NCI-H748 (cell line): ENCODE measurements around the gene ZNF516.

Source experiments
- DNase-seq: peaks from one replicate; lab custom pipeline; 2025; ENCODE audit not compliant: unreplicated experiment; lab: John Stamatoyannopoulos, UW

The ZNF516 gene

DNA sequence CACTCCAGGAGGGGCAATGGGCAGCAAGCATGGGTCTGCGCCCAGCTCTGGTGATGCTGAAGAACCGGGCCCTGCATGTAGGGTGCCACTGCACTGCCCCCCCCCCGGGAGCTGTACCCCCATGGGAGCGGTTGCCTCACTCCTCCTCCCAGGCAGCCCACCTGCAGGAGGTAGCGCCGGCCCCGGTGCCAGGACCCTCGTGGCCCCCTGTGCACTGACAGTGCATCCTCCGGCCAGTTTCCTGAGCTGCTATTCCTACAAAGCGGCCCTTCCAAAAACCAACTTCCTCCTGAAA is 109.4 kb downstream of the ZNF516 start:
- DNase-seq, result no peak

DNA sequence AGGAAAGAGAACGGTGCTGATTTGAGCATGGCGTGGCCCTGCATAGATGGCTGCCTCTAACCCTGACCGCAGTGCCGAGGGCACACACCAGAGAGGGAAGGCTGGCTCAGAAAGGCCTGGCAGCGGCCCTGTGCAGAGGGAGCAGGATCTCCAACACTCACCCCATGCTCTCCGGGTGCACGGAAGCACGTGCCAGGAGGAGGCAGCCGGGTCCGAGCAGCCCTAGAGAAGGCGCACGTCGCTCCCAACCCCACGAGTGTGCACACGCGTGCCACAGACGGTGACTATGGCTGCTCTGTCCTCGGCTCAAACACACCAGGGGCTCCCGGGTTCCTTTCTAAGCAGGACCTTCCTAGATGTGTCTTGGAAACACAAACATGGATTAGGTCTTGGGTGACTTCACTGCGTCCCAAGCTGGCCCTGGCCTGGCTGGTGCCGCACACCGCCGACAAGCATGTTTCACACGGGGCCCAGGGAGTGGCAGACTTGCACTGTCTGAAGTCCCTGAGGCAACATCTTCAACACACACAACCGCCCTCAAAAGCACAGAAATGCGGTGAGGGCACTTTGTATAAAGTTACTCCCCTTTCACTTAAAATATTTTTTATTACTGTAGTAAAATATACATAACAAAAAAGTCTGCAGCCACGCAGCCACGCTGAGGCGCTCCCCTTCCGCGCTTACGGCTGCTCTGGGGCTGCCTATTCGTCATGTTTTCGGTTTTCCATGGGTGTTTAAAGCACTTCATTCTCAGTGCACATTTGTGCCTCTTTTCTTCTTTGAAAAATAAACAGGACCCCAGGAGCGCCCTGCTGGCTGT is 110.0 kb downstream of the ZNF516 start:
- no peak for DNase-seq

DNA sequence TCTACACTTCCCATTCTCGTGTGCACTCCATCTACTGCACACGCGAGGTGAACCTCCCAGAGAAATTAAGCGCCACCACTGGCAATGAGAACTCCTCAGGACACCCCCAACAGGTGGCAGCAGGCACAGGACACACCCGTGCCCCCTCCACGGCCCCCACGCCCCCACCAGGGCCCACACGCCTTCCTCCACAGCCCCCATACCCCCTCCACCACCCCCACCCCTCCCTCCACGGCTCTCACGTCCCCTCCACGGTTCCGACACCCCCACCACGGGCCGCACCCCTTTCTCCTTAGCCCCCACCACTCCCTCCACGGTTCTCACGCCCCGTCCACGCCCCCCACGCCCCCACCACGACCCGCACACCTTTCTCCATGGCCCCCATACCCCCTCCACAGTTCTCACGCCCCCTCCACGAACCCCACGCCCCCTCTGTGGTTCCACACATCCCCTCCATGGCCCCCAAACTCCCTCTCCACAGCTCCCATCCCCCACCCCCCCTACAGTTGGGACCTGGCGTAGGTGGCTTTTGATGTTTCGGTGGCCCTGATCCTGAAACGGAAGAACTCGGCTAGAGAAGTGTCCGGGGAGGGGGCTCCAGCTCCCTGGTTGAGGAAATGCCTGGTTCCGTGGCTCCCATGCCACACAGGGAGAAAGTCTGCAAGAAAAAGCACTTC is 110.8 kb downstream of the ZNF516 start:
- no peak for DNase-seq

DNA sequence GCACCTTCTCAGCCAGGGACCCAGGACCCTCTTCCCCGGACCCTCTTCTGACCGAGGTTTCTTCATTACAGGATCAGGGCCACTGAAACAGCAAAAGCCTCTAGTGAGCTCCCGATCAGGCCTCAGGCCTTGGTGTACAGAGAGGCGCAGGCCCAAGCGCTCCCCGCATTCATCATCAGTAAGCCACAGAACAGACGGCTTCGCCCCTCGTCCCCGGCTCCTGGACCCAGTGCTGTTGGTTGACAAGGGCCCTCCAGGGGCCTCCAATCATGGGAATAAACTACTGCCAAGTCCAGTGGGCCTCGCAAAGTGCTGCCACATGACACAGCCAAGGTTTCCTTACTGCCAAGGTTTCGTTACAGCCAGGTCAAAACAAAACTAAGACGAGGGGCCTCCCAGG is 111.4 kb downstream of the ZNF516 start:
- no peak for DNase-seq

DNA sequence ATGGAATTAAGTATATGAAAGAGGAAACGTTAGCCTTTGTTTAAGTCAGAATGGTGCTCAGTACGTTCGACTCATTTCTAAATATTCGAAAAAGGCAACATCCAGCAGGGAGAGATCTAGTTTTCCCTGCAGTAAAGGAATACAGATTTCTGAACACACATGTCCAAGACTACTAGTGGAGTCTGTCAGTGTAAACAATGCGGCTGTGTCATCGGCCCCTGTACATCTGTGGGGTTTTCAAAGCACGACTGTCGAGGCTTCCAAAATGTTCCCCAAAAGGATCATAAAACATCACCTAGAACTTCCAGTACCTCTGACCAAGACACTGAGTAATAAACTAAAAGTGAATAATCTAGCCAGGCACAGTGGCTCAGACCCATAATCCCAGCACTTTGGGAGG is 112.8 kb downstream of the ZNF516 start:
- DNase-seq, result no peak

DNA sequence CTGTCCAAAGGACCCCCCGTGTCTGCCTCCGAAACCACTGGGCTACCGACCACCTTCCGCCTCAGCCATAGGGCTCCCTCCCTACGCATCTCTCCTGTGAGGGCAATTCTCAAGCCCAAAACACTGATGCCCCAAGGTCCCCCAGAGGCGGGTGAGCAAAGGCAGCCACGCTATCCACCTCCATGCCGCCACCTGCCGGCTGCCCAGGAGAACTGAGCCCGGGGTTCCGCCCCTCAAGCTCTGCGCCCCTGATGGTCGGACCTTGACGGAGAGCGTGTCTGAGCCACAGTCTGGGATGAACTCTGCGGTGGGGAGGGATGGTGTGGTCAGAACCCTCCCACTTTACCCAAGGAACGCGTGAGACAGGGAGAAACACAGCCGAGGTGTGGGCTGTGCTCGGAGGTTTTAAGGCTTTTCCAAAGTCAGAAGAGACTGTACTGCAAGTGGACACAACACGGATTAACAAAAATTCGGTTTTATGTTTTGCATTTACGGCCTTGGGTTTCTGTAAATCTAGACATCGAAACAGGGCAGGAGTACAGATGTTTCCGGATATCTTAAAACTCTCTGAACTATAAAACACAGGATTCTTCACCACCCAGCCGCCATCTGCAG is 114.1 kb downstream of the ZNF516 start:
- no peak for DNase-seq

DNA sequence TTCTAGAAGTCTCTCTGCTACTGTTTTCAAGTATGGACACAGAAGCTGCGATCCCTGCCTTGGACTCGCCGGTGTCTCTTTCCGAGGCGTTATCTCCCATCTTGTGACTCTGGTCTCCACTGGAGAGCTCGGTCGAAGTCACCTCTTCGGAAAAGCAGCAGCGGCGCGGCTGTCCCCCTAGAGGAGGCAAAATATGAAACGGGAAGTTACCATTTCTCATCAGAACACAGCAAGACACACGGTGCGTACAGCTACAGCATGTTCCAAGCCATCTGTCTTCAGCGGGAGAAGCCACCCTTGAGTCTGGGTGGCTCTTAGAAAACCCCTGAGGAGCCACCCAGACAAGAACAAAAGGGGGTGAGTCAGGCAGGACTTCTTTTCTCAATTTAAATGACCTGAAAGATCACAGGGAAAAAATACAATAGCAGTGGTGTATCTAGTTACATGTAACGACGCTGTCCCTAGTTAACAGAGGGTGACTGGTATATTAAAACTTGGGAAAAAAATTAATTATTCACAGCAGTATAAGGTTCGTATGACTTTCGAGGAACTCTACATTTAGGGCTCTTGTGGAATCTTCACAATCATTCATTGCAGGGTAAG is 114.8 kb downstream of the ZNF516 start:
- DNase-seq, result no peak

DNA sequence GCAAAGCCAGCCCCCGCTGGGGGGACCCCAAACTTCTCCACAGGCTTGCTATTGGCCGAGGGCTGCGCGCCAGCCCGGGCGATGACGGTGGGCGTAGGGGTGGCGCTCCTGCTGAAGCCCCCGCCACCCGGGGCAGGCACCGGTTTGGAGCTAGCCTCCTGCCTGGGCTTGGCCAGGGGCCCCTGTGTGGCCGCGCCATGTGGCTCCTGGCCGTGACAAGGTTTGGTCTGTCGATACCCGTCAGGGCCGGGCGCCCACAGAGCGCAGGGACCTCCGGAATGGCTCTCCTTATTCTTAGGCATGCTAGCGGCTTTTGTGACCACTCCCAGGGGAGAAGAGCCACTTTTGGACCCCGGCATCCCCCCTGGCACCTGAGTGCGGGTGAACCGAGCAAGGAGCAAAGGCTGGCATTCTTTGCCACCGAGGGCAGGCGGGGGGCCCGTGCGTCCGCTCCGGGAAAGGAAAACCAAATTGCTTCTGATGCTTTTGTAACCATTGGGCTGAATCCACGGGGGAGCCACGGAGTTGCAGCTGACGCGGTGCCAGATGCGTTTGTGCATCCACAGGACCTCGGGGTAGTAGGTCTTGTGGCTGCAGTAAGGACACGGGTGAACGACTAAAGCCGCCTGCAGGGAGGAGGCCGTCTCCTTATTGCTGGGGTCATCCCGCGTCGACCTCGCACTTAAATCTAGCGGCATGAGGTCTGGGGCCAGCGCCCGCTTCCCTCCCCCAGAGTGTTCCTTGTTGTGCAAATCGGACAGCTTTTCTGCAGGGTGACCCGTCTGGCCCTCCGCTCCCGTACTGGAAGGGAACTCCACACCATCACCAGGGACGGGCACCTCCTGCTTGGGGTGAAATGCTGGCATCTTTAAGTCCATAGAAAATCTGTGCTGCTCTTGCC is 115.6 kb downstream of the ZNF516 start:
- DNase-seq, result no peak

DNA sequence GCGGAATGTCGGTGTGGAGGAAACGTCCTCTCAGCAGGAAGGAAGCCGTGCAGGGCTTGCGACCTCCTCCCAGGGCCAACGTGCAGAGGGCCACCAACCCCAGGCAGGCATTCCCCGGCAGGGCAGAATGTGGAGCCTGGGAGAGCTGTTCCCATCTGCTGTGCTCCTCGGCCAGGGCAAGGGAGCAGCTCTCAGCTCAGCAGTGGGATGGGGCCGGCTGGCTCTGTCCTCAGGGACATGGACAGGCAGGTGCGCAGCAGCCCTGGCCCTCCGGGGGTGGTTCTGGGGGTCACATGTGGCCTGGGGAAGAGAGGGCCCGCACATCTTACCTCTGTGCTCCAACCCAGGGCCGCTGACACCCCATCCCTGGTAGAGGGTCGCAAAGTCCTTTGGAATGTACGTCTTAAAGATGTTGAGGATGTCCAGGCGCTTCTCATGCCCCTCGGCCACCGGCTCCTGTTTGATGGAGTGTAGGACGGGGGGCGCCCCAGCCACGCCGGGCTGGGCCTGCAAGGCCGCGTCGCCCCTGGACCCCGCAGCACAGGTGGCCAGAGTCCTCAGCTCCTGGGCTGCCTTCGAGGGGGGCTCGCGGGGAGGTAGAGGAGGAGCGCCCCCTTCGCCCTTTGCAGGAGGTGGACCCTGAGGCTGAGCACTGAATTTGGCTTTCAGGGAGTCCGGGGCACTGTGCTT is 116.4 kb downstream of the ZNF516 start:
- DNase-seq, result no peak

DNA sequence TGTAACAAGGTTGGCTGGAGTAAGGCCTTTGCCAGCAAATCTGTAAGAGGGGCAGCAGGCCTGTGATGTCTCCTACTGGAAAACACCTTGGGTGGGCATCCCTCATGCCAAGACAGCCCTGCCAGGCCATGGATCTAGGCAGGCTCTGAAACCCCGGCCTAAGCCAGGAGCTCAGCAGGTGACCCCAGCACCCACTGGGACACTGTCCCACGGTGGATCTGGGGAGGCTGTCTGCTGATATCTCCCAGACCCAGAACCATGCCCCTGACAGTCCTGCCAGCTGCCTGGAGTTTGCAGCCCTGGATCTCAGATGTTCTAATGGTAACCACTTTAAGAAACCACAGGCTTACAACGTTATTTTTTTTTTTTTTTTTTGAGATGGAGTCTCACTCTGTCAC is 117.7 kb downstream of the ZNF516 start:
- DNase-seq, result no peak

DNA sequence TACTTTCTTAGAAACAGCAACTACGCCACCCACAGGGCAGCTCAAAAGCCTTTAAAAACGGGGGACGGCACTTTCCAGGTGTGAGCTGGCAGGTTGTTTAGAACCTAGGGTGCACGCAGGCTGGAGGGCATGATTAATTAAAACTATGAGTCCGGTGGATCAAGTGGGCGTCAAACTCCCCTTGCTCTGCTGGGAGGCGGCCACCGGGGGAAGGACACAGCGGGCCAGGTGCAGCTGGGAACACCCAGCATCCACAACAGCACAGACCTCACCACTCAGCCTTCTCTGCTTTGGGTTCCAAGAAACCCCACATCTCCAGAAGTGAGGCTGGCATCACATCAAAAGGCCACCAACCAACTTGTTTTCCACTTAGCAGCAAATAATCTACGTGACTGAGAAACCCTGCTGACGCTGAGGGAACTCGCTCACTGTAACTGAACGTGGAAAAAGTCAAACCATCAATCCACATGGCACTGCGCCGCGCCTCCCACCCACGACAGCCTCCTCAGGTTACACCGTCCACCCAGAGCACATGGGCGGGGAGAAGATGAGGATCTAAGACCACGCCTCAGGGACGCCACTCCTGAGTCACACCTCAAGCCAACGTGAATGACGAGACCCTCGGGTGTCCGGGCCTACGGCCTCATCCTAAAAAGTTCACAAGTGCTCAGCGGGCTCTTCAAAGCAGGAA is 118.2 kb downstream of the ZNF516 start:
- no peak for DNase-seq

DNA sequence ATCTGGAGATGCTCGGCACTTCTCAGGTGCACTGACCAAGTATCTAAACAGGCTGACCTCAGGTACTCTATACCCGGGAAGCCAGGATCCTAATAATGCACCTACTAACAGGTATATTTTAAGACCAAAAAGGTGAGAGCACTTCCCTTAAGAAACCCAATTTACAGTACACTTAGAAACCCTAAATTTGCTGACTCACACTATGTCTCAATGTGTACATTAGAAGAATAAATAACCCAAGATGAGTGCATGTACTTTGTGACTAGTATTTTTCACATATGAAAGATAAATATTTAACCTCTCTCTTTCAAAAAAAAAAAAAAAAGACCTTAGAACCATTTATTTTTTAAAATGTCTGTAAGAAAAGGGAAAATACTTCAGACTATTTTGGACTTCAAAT is 118.8 kb downstream of the ZNF516 start:
- no peak for DNase-seq

DNA sequence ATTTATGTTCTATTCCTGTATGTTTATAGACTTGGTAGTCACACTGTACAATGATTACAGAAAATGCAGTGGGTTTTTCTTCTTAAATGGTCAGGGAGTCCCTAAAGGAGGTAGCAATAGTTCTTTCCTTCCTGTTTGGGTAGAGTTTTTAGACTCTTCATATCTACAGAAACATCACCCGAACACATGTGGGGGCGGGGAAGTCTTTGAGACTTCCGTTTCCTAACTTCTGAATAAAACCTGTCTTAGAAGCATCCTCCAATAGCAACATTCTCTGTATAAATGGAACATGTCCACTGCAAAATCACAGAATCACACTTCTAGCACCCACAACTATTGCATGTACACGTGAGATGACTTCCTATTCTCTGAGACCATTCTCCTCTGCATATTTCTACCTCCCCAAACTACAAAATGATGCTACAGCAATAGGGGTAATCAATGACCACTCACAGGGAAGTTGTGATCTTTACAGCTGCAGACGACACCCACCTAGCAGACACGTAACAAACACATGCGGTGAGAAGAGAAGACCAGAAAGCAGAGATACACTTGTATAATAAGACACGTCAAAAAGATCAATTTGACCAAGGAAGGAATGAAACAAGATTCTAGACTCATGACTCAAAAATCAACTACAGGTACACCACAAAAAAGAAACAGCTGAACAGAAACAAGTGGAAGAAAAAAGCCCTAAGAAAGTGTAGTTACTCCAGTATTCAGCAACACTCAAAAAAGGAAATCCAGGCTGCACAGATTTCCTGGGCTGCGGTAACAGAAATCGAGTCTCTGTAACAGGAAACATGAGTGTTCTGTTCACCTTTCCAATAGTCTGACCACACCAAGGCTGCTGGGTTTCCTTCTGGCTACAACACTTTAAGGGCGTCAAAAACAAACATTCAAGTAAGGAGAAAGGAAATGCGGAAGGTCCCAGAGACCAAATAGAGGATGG is 120.4 kb downstream of the ZNF516 start:
- DNase-seq, result no peak

DNA sequence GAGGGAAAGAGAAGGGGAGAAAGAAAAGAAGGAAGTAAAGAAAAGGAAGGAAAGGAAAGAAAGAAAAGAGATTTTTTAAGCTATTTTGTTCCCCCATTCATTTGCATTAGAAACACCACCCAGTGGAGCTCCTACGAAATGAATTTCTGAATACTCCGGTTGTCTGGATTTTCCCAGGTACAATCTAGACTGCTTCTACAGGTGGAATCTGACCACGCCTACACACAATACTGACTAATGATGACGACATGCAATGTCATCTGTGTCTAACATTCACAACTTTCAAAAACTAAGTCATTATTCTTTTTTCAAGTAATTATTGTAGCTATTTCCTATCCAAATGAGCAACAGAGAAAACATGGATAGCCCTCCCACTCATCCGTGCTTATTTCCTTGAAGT is 121.7 kb downstream of the ZNF516 start:
- no peak for DNase-seq

DNA sequence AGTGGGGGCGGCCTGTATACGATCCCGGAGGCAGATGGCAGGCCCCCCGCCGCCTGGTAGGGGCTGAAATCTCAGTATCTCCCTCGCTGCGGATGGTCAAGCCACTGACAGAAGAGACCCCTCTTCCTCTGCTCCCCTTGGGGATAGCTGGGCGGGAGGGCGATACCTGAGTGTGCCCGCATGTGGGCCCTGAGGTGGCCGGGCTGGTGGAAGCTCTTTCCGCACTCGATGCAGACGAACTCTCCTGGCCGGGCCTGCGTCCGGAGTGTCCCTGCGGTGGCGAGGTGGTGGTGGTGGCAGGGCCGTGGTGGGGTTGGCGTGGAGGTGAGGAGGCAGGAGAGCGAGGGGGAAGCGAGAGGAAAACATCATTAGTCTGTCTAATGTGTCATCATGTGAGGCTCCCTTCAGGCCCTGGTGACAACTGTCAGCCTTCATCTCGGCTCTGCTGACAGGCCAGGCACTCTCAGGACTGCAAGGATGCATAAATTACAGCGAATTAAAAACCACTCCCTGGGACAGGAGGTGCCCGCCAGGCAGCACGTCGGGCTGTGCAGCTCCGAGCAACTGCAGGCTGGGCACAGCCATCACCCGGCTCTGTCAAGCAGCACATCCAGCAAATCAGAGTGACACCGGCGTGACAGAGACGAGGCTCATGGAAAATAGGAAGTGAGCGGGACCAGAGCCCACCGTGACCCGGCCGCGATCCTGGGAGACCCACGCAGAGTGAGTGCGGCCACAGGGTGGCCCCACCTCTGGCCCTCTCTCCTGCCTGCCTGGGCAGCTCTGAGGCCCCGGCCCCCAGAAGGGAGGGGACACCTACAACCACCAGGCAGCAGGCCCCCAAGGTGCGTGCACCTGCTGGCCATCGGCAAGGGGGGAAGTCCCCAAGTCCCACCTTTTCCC is 123.5 kb downstream of the ZNF516 start:
- no peak for DNase-seq

DNA sequence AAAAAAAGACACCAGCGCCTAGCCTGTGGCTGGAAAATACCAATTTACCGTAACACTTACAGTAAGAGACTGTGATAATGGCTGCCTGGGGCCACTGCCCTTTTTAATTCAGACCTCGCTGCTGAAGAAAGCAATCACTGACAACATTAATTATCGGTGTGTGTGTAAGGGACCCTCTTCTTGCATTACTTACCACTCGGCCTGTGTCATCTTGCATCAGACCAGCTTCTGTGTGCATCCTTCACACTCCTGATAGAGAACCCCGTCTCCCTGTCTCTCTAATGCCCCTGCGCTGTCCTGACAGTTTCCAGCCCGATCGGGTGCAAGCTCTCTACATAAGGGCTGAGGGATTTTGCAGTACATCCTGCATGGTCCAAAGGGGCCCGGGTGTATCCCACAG is 124.4 kb downstream of the ZNF516 start:
- DNase-seq, result no peak

DNA sequence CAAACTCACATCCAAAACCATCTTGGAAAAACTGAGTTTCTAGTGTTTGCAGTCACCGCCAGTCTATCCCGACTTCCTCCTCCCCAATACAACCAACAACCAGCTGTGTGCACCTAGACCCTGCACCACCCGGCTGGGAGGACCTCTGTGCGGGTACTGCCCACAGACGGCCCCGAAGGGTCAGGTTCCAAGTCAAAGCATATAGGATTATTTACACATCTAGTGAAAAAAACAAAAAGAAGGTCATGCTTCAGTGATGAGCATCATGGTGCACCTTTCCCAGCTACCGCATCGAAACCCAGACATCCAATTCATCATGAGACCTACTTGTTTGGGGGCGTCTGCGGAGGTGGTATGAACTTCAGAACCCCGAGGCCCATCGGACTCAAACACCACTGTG is 124.8 kb downstream of the ZNF516 start:
- no peak for DNase-seq

DNA sequence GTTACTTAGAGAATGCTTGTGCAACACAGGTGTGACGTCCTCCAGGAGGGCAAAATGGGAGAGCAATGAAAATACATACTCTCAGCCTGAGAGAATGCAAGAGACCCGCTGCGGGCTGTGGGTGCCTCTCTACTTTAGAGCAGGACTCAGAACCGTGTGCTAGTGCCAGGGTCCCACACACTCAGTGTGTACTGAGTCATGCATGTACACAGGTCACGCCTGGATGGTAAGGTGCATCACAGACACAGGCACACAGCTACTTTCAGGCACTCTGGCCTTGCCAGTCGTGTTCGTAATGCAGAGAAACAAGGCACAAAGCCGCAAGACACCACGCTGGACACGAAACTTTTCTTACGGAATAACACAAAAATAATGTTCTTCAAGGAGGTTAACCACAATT is 125.3 kb downstream of the ZNF516 start:
- DNase-seq, result no peak
